A673 (cell line): ENCODE measurements around the gene CDK5RAP2.
"Not testable (repeated sequence)": the region's sequence is repeated elsewhere in the genome, so short reads cannot be mapped to it uniquely, and the experiment has no call there.

Experiments
- CTCF ChIP-seq: fragments of 300-800, 200-600 bp; sonication (generic); conservative IDR thresholded peaks from 2 replicates; pipeline ENCODE4 v1.5.1; 2017; ENCODE audit warnings: low read depth, mild to moderate bottlenecking, antibody characterized with exemption, low read length, moderate library complexity, mixed read lengths
- EZH2 ChIP-seq: fragments of 200-600 bp; sonication (generic); IDR thresholded peaks from 2 replicates; pipeline ENCODE4 v1.6.1; 2017; ENCODE audit warnings: borderline replicate concordance, low read depth, mild to moderate bottlenecking, mixed read lengths, antibody characterized with exemption, low read length; ENCODE audit not compliant: poor library complexity, severe bottlenecking

GRCh38 chr9:120496438-120496837, 83.5 kb downstream of the CDK5RAP2 start:
- not testable (repeated sequence) for TF ChIP-seq CTCF, EZH2
